8988T (cell line): ENCODE data around the gene PFN4.

ENCODE experiments used
- DNase-seq: peaks from one replicate; pipeline ENCODE4 v3.0.0; 2011

Gene PFN4

DNA sequence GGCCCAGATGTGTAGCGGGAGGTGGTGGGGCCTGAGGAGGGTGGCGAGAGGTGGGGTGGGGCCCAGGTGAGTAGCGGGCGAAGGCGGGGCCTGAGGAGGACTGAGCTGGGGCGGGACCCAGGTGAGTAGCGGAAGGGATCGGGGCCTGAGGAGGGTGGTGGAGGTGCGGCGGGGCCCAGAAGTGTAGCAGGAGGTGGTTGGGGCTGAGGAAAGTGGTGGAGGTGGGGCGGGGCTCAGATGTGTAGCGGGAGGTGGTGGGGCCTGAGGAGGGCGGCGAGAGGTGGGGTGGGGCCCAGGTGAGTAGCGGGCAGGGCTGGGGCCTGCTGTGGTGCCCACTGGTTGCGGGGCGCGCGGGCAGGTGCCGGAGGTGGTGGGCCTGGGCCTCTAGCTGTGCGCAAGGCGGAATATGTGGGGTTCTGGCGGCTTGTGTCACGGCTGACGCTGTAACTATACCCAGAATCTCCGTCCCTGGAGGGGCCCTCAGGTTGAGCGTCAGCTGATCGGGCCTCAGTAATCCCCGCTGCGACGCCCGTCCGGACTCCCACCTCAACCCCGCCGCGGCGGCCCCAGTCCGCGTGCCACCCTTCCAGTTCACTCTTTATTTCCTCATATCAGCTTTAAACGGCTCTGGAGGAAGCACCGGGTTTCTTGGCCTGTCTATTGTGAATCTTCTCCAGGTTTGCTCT, 46.1 kb downstream of the PFN4 start:
- no peak for DNase-seq

DNA sequence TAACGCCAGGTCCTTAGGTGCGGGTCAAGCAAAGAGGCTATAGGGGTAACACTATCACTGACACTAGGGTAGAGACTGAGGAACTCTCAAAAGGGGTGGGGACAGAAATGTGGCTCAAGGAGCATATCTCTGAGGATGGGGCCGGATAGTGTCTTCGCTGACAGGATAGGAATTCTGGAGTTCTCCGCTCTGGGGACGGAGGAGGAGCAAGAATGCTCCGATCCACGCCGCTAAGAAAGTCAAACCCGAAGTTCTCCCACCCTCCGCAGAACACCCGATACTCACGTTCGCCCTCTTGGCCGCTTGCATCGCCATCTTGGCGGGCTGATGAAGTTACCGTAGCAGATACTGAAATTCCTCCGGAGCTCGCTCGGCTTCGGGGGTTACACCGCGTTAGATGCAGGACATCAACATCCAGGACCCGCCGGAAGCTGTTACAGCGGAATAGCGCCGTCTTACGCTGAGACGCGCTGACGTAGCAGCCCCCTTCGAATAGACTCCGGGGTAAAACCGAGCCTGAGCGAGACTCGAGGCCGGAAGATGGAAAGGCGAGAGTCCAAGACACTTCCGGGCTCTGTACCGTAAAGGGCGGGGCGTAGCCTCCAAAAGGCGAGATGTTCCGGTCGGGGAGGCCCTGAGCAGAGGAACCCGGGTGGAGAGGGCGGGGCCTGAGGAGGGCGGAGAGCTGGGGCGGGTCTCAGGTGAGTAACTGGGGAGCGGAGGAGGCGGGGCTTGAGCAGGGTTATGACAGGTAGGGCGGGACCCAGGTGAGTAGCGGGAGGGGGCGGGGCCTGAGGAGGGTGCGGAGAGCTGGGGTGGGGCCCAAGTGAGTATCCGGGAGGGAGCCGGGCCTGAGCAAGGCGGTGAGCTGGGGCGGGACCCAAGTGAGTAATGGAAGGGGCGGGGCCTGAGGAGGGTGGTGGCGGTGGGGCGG, 47.0 kb downstream of the PFN4 start, which contains the start of gene SF3B6:
TSS of gene SF3B6 (minus strand) at position 412 of the 934 bp plus-strand sequence. CDS start at position 315, 97 bp downstream.
- DNase-seq, result peak; percentile 56

DNA sequence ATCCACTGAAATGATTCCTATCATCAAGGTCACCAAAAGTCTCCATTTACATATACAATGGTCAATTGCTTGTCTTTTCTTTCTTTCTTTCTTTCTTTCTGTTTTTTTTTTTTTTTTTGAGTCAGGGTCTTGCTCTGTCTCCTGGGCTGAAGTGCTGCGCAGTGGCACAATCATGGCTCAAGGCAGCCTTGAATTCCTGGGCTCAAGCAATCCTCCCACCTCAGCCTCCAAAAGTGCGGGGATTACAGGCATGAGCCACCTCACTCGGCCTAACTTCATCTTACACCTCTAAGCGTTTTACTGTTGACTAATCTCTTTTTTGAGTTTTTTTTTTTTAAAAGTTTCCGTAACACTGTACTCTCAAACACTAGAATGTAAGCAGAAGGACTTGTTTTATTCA, 47.9 kb downstream of the PFN4 start:
- DNase-seq, result no peak

DNA sequence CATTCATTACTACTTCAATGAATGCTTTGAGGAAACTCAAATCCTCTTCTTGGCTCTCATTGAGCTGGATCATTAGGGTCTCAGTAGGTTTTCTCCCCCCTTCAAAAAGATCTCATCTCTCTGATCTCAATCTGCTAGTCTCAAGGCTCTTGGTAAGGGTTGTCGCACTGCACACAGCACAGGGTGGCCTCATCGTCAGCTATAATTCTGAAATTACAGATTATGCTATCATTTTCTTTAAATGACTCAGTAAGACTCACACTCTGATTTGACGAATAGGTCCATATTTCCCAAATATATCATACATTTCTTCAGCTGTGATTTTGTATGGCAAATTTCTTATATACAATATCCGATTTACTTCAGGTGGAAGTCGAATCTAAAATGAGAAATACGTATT, 49.3 kb downstream of the PFN4 start:
- DNase-seq, result no peak

DNA sequence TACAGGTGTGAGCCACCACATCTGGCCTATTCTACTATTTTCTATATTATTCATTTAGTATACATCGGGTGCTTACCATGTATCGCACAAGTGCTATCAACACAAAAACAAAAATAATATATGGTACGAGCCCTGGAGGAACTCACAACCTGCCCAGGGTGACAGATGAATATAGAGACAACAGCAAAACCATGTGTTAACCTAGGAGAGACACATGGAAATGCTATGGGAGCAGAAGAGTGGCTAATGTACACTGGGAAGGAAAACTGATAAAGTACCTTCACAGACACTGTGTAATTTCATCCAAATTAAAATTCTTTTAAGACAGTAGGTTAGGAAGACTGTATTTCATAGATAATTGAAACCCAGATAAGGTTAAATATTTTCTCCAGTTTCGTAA, 50.9 kb downstream of the PFN4 start:
- no peak for DNase-seq

DNA sequence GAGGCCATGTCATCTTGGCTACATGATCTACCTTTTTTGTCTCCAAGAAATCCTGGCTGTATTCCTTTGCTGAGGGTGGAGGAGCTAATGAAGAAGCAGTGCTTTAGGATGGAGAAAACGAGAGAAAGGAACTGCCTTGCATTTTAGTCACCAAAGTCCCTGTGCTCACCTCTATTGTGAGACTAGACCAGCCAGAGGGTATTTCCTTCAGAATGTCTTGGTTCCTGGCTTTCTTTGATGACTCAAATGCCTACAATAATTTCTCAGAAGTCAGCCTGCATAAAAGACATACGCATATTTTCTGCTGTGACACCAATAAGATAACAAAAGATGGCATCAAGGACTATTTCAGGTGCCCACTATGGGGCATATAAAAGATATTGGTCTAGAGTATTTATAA, 57.8 kb downstream of the PFN4 start:
- DNase-seq, result no peak
